Stimulated activated CD4-positive, alpha-beta T cell treated with anti-CD3 and anti-CD28 coated beads, Interleukin-15, amount 100 ng/mL, for 1 hour (primary cell): Measurements from ENCODE around the gene LLGL2.
"Not testable (repeated sequence)": the region's sequence is repeated elsewhere in the genome, so short reads cannot be mapped to it uniquely, and the experiment has no call there.

Experiments used
- DNase-seq, 2 donors: peaks; one replicate each; pipeline ENCODE4 v3.0.0-alpha.2; 2020; ENCODE audit warnings: low read depth in 1 of 2, low spot score in 1 of 2

The LLGL2 gene

DNA sequence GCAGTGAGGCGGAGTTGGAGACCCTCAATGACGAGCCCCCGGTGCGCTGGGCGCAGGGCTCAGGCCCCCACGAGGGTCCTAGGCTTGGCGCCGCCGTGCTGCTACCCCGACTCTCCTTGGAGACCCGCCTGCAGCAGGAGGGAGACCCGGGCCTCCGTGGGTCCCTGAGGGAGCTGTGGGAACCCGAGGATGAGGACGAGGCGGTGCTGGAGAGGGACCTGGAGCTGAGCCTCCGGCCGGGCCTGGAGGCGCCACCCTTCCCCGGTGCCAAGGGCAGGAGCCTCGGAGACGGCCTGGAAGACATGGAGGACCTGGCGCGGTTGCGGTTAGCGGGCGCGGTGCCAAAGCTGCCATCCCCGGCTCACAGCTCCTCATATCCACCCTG is 64.4 kb downstream of the LLGL2 start:
- no peak for DNase-seq

GRCh38 chr17:75590314-75590761 is 64.8 kb downstream of the LLGL2 start:
- DNase-seq = no peak

- DNase-seq = no peak
These were observed 65.6 kb downstream of the LLGL2 start for GRCh38 chr17:75590849-75591721.

DNA sequence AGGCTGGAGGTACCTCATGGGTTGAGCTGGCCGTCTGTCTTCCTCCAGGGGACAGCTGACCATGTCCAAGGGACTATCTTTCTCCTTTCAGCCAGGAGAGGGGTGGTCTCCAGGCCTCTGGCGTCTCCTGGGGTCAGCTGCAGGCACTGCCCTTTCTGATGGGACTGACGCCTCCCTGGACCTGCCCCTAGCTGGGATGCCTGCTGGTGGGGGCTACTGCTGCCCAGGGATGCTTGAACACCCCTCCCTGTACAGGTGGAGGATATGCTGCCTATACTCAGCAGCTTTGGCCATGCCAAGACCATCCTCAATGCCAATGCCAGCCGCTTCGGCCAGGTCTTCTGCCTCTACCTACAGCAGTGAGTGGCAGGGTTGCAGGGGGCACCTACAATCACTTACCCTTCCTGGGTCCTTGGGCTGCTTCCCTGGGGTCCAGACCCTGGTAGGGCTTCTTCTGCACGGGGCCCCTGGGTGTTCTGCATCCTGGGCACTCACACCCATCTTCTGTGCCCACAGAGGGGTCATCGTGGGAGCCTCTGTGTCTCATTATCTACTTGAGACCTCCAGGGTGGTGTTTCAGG is 66.3 kb downstream of the LLGL2 start:
- DNase-seq = no peak

DNA sequence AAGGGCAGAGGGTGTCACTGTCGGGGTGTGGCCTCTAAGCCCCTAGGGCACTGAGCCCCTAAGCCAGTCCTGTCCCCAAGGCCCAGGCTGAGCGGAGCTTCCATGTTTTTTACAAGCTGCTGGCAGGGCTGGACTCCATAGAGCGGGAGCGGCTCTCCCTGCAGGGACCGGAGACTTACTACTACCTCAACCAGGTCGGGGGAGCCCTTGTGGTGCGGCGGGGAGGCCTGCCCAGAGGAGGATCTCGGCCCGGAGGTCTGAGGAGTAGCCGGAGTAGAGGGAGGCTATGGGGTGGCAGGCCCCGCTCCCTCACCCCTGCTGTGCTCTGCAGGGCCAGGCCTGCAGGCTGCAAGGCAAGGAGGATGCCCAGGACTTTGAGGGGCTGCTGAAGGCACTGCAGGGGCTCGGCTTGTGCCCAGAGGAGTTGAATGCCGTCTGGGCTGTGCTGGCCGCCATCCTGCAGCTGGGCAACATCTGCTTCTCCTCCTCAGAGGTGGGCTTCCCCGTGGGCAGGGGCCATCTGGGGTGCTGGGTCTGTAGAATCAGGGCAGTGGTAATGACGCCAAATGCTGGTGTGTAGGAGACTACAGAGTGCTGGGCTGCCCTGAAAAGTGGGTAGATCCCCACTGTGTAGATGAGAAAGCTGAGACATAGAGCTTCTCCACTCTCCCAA is 67.0 kb downstream of the LLGL2 start:
- no peak for DNase-seq

DNA sequence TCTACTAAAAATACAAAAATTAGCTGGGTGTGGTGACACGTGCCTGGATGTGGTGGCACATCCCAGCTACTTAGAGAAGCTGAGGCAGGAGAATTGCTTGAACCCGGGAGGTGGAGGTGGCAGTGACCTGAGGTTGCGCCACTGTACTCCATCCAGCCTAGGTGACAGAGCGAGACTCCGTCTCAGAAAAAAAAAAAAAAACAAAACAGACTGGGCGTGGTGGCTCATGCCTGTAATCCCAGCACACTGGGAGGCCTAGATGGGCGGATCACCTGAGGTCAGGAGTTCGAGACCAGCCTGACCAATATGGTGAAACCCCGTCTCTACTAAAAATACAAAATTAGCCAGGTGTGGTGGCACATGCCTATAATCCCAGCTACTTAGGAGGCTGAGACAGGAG is 67.9 kb downstream of the LLGL2 start:
- DNase-seq = not testable (repeated sequence)

DNA sequence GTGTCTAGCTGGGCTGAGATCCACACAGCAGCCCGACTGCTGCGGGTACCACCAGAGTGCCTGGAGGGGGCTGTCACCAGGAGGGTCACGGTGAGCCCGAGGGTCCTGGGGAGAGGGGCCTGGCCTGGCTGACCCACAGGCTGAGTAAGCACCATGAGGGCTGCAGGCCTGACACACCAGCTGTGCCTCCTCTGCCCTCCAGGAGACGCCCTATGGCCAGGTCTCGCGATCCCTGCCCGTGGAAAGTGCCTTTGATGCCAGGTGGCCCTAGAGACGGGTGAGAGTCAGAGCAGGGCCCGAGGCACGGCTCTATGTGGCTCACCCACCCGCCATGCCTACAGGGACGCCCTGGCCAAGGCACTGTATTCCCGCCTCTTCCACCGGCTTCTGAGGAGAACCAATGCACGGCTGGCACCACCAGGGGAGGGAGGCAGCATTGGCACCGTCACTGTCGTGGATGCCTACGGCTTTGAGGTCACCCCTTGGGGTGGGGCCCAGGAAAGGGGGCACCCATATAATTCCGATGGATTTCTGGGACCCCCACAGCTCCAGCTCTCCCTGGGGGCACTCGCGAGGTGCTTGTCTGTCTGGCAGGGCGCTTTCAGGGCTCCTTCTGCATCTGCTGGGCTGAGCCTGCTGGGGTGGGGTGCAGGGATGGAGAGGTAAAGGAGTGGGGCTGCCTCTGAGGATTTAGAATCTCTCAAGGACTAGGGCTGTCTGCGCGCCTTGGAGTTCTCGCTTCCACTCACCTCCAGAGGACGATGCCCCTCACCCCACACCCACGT is 69.2 kb downstream of the LLGL2 start:
- no peak for DNase-seq

- no peak for DNase-seq
These were observed 69.9 kb downstream of the LLGL2 start for GRCh38 chr17:75595284-75595919.

- no peak for DNase-seq
These were observed 70.4 kb downstream of the LLGL2 start for GRCh38 chr17:75595920-75596313.

GRCh38 chr17:75596320-75597087 is 71.0 kb downstream of the LLGL2 start:
- DNase-seq = no peak

DNA sequence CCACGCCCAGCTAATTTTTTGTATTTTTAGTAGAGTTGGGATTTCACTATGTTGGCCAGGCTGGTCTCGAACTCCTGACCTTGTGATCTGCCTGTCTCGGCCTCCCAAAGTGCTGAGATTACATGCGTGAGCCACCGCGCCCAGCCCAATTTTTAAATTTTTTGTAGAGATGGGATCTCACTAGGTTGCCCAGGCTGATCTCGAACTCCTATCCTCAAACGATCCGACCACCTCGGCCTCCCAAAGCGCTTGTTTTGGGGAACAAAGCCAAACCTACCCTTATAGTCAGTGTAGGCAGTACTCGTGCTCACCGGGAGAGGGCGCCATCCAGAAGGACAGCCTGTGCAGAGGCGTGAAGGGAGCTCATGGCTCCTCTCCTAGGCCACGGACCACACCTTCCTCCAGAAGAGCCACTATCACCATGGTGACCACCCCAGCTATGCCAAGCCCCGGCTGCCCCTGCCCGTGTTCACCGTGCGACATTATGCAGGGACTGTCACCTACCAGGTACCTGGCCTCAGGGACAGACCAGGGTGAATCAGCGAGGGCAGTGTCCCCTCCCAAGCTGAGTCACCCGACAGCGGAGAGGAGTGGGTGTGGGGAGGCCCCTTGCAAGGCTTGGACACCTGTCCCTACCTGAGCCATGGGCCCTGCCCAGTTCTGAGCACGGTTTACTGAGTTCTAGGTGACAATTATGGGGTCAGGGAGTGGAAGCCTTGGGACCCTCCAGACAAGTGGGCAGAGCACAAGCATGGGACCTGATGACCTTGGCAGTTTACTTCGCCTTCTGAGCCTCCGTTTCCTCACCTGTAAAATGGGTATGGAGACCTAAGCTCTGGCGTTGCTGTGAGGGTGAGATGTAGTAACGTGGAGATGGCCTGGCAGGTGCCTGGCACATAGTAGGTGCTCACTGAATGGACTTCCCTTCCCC is 75.8 kb downstream of the LLGL2 start:
- peak; percentile 34 to 39 for DNase-seq

DNA sequence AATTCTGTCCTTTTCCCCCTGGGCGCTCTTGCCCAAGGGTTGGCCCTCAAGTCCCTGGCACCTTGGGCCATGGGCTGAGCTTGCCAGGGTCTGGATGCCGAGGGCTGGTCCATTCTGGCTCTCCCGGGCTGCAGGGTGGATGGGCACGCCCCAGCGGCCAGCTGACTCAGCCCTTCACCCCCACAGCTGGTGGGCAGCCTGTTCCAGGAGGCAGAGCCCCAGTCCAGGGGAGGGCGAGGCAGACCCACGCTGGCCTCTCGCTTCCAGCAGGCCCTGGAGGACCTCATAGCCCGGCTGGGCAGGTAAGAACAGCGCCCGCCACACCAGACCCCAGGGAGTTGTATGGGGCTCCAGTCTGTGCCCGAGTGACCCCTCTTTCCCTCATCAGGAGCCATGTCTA is 77.1 kb downstream of the LLGL2 start:
- no peak for DNase-seq

DNA sequence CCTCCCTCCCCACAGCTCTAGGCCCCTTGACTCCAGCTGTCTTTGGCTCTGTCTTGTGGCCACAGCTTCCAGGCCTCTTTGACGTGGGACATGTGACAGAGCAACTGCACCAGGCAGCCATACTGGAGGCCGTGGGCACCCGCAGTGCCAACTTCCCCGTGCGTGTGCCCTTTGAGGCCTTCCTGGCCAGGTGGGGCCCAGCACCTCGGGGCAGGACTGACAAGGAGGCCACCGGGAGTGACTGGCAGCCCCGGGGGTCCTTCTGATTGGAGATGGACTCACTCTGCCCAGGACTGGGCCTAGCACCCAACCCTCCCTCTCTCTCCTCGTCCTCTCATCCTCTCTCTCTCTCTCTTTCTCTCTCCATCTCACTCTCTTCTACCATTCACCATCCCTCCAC is 77.6 kb downstream of the LLGL2 start:
- DNase-seq = no peak

DNA sequence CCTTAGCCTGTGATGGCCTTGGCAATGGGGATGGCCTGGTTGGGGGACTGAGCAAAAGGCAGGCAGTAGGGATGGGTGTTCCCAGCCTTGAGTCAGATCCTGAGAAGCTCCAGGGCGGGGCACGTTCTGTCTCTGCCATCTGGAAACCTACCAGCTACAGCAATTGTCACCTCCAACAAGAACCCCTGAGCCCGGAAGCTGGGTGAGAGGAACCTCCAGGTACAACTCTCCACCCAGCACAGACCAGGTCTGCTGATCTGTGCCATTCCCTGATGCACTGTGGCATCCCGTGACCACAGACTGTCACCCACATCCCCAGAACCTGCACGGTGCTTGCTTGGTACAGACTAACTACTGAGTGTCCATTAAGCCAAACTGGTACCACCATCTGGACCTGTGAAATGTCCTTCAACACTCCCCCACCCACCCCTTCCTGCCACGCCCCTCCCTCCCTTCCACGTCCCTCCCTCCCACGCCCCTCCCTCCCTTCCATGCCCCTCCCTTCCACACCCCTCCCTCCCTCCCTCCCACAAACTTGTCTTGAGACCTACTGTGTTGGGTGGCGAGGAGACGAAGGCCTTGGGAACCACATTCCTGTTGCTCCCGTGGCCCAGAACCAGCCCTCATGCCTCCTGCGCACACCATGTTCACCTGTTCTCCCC is 78.7 kb downstream of the LLGL2 start:
- no peak for DNase-seq

DNA sequence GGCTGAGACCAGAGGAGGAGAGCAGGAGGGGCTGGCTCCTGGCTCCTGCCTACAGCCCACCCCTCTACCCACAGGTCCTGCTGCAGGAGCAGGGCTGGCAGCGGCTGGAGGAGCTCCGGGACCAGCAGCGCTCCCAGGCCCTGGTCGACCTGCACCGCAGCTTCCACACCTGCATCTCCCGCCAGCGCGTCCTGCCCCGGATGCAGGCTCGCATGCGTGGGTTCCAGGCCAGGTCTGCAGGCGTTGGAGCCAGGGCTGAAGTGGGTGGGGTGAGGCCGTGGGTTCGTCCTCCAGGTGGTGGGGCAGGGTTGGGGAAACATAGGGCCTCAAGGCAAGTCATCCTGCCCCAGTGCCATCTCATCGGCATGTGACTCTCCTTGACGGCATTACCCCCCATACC is 80.3 kb downstream of the LLGL2 start:
- DNase-seq = no peak

DNA sequence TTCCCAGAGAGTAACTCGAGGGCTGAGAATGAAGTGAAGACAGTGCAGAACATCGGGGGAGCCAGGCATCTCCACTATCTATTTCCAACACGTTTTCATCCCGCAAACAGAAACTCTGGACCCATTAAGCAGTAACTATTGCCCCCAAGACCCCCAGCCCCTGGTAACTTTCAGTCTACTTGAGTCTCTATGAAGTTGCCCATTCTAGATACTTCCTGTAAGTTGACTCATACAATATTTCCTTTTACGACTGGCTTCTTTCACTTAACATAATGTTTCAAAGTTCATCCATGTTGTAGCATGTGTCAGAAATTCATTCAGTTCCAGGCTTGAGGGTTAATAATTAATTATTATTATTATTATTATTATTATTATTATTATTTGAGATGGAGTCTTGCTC is 81.6 kb downstream of the LLGL2 start:
- no peak for DNase-seq

DNA sequence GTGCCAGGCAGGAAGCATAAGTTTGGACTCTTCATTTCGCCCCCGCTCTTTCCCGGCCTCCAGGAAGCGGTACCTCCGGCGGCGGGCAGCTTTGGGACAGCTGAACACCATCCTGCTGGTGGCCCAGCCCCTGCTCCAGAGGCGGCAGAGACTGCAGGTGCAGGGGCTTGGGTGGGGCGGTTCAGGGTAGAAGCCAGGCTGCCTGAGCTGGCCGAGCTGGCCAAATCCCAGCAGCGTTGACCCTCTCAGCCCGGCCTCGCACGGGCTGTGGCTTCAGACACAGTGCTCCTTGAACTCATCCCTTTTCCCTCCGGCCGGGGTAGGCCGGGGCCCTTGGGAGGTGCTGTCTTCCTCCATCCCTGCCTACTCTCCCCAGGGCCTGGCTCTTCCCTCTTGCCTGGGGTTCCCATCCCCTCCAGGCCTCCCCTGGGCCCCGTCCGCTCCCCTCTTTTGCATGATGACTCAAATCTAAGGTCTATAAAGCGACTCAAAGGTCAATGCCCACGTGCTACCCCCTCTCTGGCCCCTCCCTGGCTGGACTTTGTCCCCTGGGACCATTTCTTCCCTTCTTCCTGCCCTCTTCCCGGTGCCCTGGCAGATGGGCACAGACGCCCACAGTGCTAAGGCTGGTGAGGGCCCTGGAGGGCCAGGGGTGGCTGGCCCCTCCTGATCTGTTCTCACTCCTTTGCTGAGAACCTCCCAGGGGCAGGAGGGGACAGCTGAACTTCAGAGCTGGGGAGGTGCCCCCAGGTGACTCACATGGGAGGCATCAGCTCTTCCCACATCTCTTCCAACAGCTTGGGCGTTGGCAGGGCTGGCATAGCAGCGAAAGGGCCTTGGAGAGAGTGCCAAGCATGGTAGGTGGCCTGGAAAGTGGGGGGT is 84.8 kb downstream of the LLGL2 start:
- DNase-seq = no peak
